Mucosa of descending colon (tissue), 3 donors: ENCODE measurements around the gene DEDD2. TPM values are rescaled to one million over a fixed set of nuclear protein-coding genes. Genes with fewer than 3 reads are reported as not detected.

Experiments used
- ATAC-seq: fragments of 200-7000 bp; cut with Tn5 transposase; one replicate; pipeline ENCODE4 v1.9.1; 2020; ENCODE audit warnings: mild to moderate bottlenecking, moderate library complexity
- DNase-seq, 3 donors: peaks; one replicate each; pipeline ENCODE4 v3.0.0-alpha.2; 2020
- H3K36me3 ChIP-seq: fragments of 200-600 bp; one replicate; pipeline ENCODE4 v1.8.0; 2021; ENCODE audit warnings: low read depth, mild to moderate bottlenecking
- H3K4me1 ChIP-seq: fragments of 200-600 bp; one replicate; pipeline ENCODE4 v1.8.0; 2021; ENCODE audit warnings: low read depth, mild to moderate bottlenecking
- H3K4me3 ChIP-seq: fragments of 200-600 bp; one replicate; pipeline ENCODE4 v1.8.0; 2021; ENCODE audit warnings: mild to moderate bottlenecking
- H3K9me3 ChIP-seq: fragments of 200-600 bp; one replicate; pipeline ENCODE4 v1.8.0; 2021; ENCODE audit warnings: mild to moderate bottlenecking
- intact Hi-C, 2 donors: fragments of 100-400 bp; cut with DNase I in 1 of 2; cut with micrococcal nuclease in 1 of 2; formaldehyde crosslinking; loops; one replicate each; pipeline versions ENCODE4 v1.11.0 to v1.11.1; 2022; cut with DNase I, micrococcal nuclease
- total RNA-seq, 3 donors: library from RNA; stranded (reverse); fragmentation: NEBNext Ultra II Directional in 2 of 3; extraction: Animal tissue kit (Norgen Biotek cat#: 25700) in 2 of 3; gene quantifications; one replicate each; pipeline versions ENCODE4 v1.2.1 to v1.2.4, GENCODE V29; 2021 to 2023
- TF ChIP-seq, protein P1 (sequence below): fragments of 200-600 bp; IDR thresholded peaks from one replicate; pipeline ENCODE4 v1.8.0; 2022; ENCODE audit warnings: antibody characterized with exemption, mild to moderate bottlenecking
- donor health status: DM: no; HTN: no; CAD: no; lungs with moderate emphysema.
- donor health status: DM: no; HTN: no; CAD: no.
- donor health status: DM: no; HTN: yes; CAD: no.

DEDD2 gene
- total RNA-seq, 3 donors from 2014 or later: 28.0 to 40.1 (median 35.7) TPM

- Histone ChIP-seq H3K9me3 (no peaks in the 10 kb centered on the region), H3K36me3 (peaks cover 9% of the 10 kb centered on the region), H3K4me1 (peaks cover 17% of the 10 kb centered on the region), H3K4me3 (no peak overlapping the region)
- no peak for DNase-seq
- TF ChIP-seq, protein P1, sequence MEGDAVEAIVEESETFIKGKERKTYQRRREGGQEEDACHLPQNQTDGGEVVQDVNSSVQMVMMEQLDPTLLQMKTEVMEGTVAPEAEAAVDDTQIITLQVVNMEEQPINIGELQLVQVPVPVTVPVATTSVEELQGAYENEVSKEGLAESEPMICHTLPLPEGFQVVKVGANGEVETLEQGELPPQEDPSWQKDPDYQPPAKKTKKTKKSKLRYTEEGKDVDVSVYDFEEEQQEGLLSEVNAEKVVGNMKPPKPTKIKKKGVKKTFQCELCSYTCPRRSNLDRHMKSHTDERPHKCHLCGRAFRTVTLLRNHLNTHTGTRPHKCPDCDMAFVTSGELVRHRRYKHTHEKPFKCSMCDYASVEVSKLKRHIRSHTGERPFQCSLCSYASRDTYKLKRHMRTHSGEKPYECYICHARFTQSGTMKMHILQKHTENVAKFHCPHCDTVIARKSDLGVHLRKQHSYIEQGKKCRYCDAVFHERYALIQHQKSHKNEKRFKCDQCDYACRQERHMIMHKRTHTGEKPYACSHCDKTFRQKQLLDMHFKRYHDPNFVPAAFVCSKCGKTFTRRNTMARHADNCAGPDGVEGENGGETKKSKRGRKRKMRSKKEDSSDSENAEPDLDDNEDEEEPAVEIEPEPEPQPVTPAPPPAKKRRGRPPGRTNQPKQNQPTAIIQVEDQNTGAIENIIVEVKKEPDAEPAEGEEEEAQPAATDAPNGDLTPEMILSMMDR: no peak
- ATAC-seq: no peak
- intact Hi-C loops: no loop called here
Measured at GRCh38 chr19:42203700-42204099, 13.8 kb downstream of the DEDD2 start.

DNA sequence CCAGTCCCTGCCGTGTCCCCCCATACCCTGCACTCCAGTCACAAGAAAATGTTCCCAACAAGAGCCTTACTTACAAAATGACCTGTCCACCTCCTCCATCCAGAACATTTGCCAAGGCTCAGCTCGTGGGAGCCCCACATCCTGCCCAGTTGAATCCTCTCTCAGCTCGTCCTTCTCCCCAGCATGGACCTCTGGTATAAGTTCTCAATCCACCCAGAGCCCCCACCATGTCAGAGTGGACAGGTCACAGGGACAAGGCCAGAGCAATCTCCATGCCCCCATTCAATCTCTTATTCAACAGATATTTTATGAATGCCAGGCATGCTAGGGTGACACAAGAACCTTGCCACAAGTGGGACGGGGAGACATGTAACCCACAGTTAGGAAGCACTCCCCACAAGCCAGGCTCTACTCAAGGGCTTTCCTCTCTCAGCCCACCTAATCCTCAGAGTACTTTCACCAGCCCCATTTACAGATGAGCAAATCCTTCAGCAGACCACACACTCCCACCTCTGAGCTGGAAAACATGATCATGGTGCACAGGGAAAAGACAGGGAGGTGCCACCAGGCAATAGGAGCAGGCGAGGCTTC is 15.1 kb downstream of the DEDD2 start:
- no peak for DNase-seq
- Histone ChIP-seq H3K36me3 (peaks cover 9% of the 10 kb centered on the region), H3K4me1 (peaks cover 20% of the 10 kb centered on the region), H3K4me3 (no peak overlapping the region), H3K9me3 (no peaks in the 10 kb centered on the region)
- no peak for ATAC-seq
- intact Hi-C loops: no loop called here
- TF ChIP-seq, protein P1: no peak

GRCh38 chr19:42201489-42202289 is 15.8 kb downstream of the DEDD2 start:
- ATAC-seq (peak; percentile 53), DNase-seq (peak; percentile 20 to 70 (median 47))
- Histone ChIP-seq H3K4me3 (no peak overlapping the region), H3K36me3 (peaks cover 9% of the 10 kb centered on the region), H3K9me3 (no peaks in the 10 kb centered on the region), H3K4me1 (peaks cover 22% of the 10 kb centered on the region)
- TF ChIP-seq, protein P1: no peak
- intact Hi-C loops: no loop called here

DNA sequence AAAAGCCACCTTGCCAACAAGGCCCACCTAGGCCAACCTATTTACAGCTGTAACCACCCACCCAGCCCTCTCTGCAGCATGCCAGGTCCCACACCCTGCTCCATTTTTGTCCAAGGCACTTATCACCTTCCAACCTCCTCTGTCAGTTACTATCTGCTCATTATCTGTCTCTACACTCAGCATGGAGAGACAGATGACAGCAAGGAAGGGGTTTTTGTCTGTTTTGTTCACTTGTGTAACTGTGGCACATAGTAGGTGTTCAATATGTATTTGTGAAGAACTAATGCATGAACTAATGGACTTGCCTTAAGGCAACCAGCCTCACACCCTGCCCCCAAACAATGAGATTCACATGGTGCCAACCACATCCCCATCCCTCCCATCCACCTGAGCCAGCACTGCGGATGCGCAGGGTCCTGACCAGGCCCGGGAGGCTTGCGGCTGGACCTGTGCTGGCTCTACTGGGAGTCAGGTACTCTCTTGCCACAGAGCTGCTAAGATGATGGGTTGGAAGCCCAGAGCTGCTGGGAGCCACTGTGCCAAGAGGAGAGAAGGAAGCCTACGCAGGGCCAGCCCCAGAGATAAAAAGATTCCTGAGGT is 17.3 kb downstream of the DEDD2 start:
- intact Hi-C loops: no loop called here
- Histone ChIP-seq H3K36me3 (peaks cover 9% of the 10 kb centered on the region), H3K9me3 (no peaks in the 10 kb centered on the region), H3K4me1 (peaks cover 22% of the 10 kb centered on the region), H3K4me3 (no peak overlapping the region)
- TF ChIP-seq, protein P1: no peak
- ATAC-seq (no peak), DNase-seq (no peak)

- peak; percentile 44 to 87 (median 64) for DNase-seq
- peak; percentile 54 for ATAC-seq
- TF ChIP-seq, protein P1: no peak
- no peak overlapping the region for H3K4me3 ChIP-seq
- H3K4me1 ChIP-seq: peaks cover 22% of the 10 kb centered on the region
- intact Hi-C loops: no loop called here
- no peaks in the 10 kb centered on the region for H3K9me3 ChIP-seq
- H3K36me3 ChIP-seq: peaks cover 9% of the 10 kb centered on the region
Measured at GRCh38 chr19:42199440-42200115, 17.9 kb downstream of the DEDD2 start.
